GM18505 (cell line): ENCODE results near the gene MTNR1B.

Experiments
- ATAC-seq: cut with Tn5 transposase; IDR thresholded peaks from one replicate; pipeline ENCODE4 v1.9.1; 2021; ENCODE audit not compliant: unreplicated experiment
- POLR2A ChIP-seq: IDR thresholded peaks from 4 replicates; pipeline ENCODE4 v1.6.1; 2011; ENCODE audit warnings: borderline replicate concordance; ENCODE audit not compliant: insufficient read depth, insufficient read length; ENCODE audit errors: extremely low read depth

MTNR1B gene

GRCh38 chr11:92962446-92962845 lies 7.0 kb upstream of the MTNR1B start:
- TF ChIP-seq POLR2A: no peak
- no peak for ATAC-seq

- TF ChIP-seq POLR2A: no peak
These were observed 5.0 kb upstream of the MTNR1B start for GRCh38 chr11:92964471-92964870.

GRCh38 chr11:92965196-92965595 lies 4.3 kb upstream of the MTNR1B start:
- no peak for ATAC-seq
- TF ChIP-seq POLR2A: no peak

More at GRCh38 chr11:92964471-92964870, 5.0 kb upstream of the MTNR1B start:
- no peak for ATAC-seq

GRCh38 chr11:92967178-92967577 lies 2.3 kb upstream of the MTNR1B start:
- no peak for TF ChIP-seq POLR2A
- ATAC-seq: no peak

- no peak for TF ChIP-seq POLR2A
- no peak for ATAC-seq
These were observed 1.6 kb upstream of the MTNR1B start for GRCh38 chr11:92967867-92968266.

- ATAC-seq: no peak
- no peak for TF ChIP-seq POLR2A
These were observed 188 bp upstream of the MTNR1B start for GRCh38 chr11:92969293-92969633.

- no peak for TF ChIP-seq POLR2A
- ATAC-seq: no peak
These were observed 2.8 kb downstream of the MTNR1B start for GRCh38 chr11:92972248-92972647.

GRCh38 chr11:92975285-92975684 lies 5.8 kb downstream of the MTNR1B start:
- no peak for ATAC-seq
- no peak for TF ChIP-seq POLR2A

- no peak for TF ChIP-seq POLR2A
- ATAC-seq: no peak
These were observed 7.2 kb downstream of the MTNR1B start for GRCh38 chr11:92976681-92977080.

GRCh38 chr11:92977401-92977800 lies 8.0 kb downstream of the MTNR1B start:
- no peak for TF ChIP-seq POLR2A
- no peak for ATAC-seq

- ATAC-seq: no peak
- TF ChIP-seq POLR2A: no peak
These were observed 9.0 kb downstream of the MTNR1B start for GRCh38 chr11:92978271-92979111.

GRCh38 chr11:92979176-92979575 lies 9.7 kb downstream of the MTNR1B start:
- no peak for TF ChIP-seq POLR2A
- ATAC-seq: no peak

GRCh38 chr11:92980312-92980711 lies 10.9 kb downstream of the MTNR1B start:
- TF ChIP-seq POLR2A: no peak
- ATAC-seq: no peak

- no peak for ATAC-seq
These were observed 12.1 kb downstream of the MTNR1B start for GRCh38 chr11:92981508-92982043.

More at GRCh38 chr11:92981508-92982043, 12.1 kb downstream of the MTNR1B start:
- TF ChIP-seq POLR2A: no peak
